Keratinocyte (primary cell): ENCODE results near the gene FKBP1A. TPM values are rescaled to one million over a fixed set of nuclear protein-coding genes. Genes with fewer than 3 reads are reported as not detected.
A peak's percentile ranks its signal among the peaks of the same experiment; 100 is the strongest.

Experiments used
- DNase-seq: peaks from one replicate; pipeline ENCODE4 v3.0.0-alpha.2; 2011; ENCODE audit warnings: low read depth, missing footprints, low spot score
- FAIRE-seq: peaks from 2 replicates; lab custom pipeline; 2011; peaks lifted over from hg19 to GRCh38; lab: Jason Lieb, UNC
- H2AFZ ChIP-seq: 2 replicates; pipeline ENCODE4 v1.6.0; 2012; ENCODE audit warnings: low read length, control low read depth, inconsistent platforms; ENCODE audit not compliant: control insufficient read depth
- H3K27ac ChIP-seq: 2 replicates; pipeline ENCODE4 v1.5.1; 2011; ENCODE audit warnings: low read length; ENCODE audit not compliant: control insufficient read depth, insufficient read depth
- H3K27me3 ChIP-seq: 3 replicates; pipeline ENCODE4 v1.6.0; 2011; ENCODE audit warnings: low read length; ENCODE audit not compliant: control insufficient read depth, insufficient read depth; ENCODE audit errors: extremely low read depth
- H3K36me3 ChIP-seq, 2 experiments: 2 replicates in 1 of 2; 3 replicates in 1 of 2; pipeline ENCODE4 v1.5.1; 2011; ENCODE audit warnings: low read length in 2 of 2, mild to moderate bottlenecking in 1 of 2; ENCODE audit not compliant: control insufficient read depth in 2 of 2, insufficient read depth in 2 of 2; ENCODE audit errors: extremely low read depth in 1 of 2
- H3K4me1 ChIP-seq: 3 replicates; pipeline ENCODE4 v1.5.1; 2011; ENCODE audit warnings: low read length; ENCODE audit not compliant: control insufficient read depth, insufficient read depth; ENCODE audit errors: extremely low read depth
- H3K4me2 ChIP-seq: 3 replicates; pipeline ENCODE4 v1.6.0; 2011; ENCODE audit warnings: low read depth, low read length; ENCODE audit not compliant: control insufficient read depth, insufficient read depth; ENCODE audit errors: extremely low read depth
- H3K4me3 ChIP-seq, 3 experiments: fragments of 200-600 bp in 1 of 3; sonication (generic) in 1 of 3; 2 replicates in 2 of 3; 3 replicates in 1 of 3; pipeline ENCODE4 v1.5.1; 2011 to 2016; ENCODE audit warnings: low read length in 3 of 3, mild to moderate bottlenecking in 3 of 3, control low read depth in 2 of 3, inconsistent platforms in 1 of 3, low read depth in 1 of 3, mixed read lengths in 1 of 3, mixed run types in 1 of 3, moderate library complexity in 1 of 3; ENCODE audit not compliant: control insufficient read depth in 2 of 3, insufficient read depth in 2 of 3; ENCODE audit errors: extremely low read depth in 1 of 3
- H3K79me2 ChIP-seq: 2 replicates; pipeline ENCODE4 v1.6.0; 2012; ENCODE audit warnings: low read length; ENCODE audit not compliant: control insufficient read depth, insufficient read depth
- H3K9ac ChIP-seq: 3 replicates; pipeline ENCODE4 v1.6.0; 2011; ENCODE audit warnings: low read length; ENCODE audit not compliant: control insufficient read depth, insufficient read depth; ENCODE audit errors: extremely low read depth
- H3K9me1 ChIP-seq: 3 replicates; pipeline ENCODE4 v1.6.0; 2011; ENCODE audit warnings: low read length; ENCODE audit not compliant: control insufficient read depth, insufficient read depth; ENCODE audit errors: extremely low read depth
- H3K9me3 ChIP-seq: 2 replicates; pipeline ENCODE4 v1.5.1; 2012; ENCODE audit warnings: low read depth, low read length; ENCODE audit not compliant: control insufficient read depth
- H4K20me1 ChIP-seq: 3 replicates; pipeline ENCODE4 v1.6.0; 2011; ENCODE audit warnings: low read length; ENCODE audit not compliant: control insufficient read depth, insufficient read depth; ENCODE audit errors: extremely low read depth
- EZH2 ChIP-seq: IDR thresholded peaks from one replicate; pipeline ENCODE4 v1.6.1; 2012; ENCODE audit warnings: inconsistent platforms, mild to moderate bottlenecking, low read length, moderate library complexity
- dilution Hi-C: fragments of 300-500 bp; cut with MboI; formaldehyde crosslinking; loops from one replicate; pipeline ENCODE4 v1.7.0; 2020; ENCODE audit warnings: low sequenced_read_pairs; ENCODE audit not compliant: extremely low pct_ligation_motif_present
- polyA plus RNA-seq, 5 experiments: library from polyadenylated mRNA; depleted of rRNA in 3 of 5; stranded (reverse) in 3 of 5; stranded (forward) in 1 of 5; unstranded in 1 of 5; fragments of >200 nt; gene quantifications; 1 replicate in 1 of 5; 2 replicates in 3 of 5; 3 replicates in 1 of 5; pipeline versions ENCODE4 v1.2.1 to v1.2.3, GENCODE V29; 2011 to 2012; ENCODE audit warnings: missing spikeins in 2 of 5, low read depth in 1 of 5, low replicate concordance in 1 of 5
- TF ChIP-seq, protein P1 (sequence below), 3 experiments: IDR thresholded peaks in 1 of 3; conservative IDR thresholded peaks in 1 of 3; optimal IDR thresholded peaks in 1 of 3; 2 replicates in 2 of 3; 3 replicates in 1 of 3; pipeline versions ENCODE3 to v1.5.1; 2011; ENCODE audit warnings: low read length in 3 of 3, mild to moderate bottlenecking in 3 of 3, moderate library complexity in 2 of 3, control low read depth in 1 of 3, inconsistent platforms in 1 of 3; ENCODE audit not compliant: insufficient read depth in 2 of 3; ENCODE audit errors: extremely low read depth in 1 of 3

Gene FKBP1A
- polyA plus RNA-seq, 1 donor (not counting 4 experiments of a cell fraction or from before 2014, with no cell fraction given), result 1,010 TPM

DNA sequence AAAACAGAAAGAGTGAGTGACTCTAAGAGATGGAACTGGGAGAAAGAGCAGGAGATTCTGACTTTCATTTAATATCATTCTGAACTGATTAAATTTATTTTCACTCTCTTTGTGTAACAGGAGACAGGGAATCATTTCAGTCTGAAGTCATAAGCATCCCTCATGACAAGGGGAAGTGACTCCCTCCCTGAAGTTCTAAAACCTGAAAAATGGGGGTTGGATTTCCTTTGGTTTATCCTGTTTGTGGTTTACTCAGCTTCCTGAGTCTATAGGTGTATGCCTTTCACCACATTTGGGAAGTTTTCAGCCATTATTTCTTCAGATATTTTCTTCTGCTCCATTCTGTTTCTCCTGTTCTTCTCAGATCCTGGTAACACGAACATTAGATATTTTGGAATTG, 3.4 kb upstream of the FKBP1A start:
- H3K9ac ChIP-seq, result no peak overlapping the region
- H3K79me2 ChIP-seq, result peaks cover 16% of the 10 kb centered on the region
- FAIRE-seq, result no peak
- peaks cover 0 to under 1% of the 10 kb centered on the region in 2 experiments for H3K36me3 ChIP-seq
- DNase-seq, result no peak
- TF ChIP-seq, protein P1, sequence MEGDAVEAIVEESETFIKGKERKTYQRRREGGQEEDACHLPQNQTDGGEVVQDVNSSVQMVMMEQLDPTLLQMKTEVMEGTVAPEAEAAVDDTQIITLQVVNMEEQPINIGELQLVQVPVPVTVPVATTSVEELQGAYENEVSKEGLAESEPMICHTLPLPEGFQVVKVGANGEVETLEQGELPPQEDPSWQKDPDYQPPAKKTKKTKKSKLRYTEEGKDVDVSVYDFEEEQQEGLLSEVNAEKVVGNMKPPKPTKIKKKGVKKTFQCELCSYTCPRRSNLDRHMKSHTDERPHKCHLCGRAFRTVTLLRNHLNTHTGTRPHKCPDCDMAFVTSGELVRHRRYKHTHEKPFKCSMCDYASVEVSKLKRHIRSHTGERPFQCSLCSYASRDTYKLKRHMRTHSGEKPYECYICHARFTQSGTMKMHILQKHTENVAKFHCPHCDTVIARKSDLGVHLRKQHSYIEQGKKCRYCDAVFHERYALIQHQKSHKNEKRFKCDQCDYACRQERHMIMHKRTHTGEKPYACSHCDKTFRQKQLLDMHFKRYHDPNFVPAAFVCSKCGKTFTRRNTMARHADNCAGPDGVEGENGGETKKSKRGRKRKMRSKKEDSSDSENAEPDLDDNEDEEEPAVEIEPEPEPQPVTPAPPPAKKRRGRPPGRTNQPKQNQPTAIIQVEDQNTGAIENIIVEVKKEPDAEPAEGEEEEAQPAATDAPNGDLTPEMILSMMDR (optimal IDR thresholded peaks at IDR 0.05 in 1 of 3, IDR thresholded peaks at IDR 0.05 in 1 of 3, conservative IDR thresholded peaks at IDR 0.05 in 1 of 3; ENCODE audit: extremely low read depth in 1 of 3, insufficient read depth in 2 of 3, low read length in 3 of 3), result no peak
- no peak for TF ChIP-seq EZH2
- H3K9me3 ChIP-seq, result no peaks in the 10 kb centered on the region
- H4K20me1 ChIP-seq, result peaks cover 3% of the 10 kb centered on the region
- no peak overlapping the region for H3K4me3 ChIP-seq
- H3K27me3 ChIP-seq, result no peaks in the 10 kb centered on the region
- peak overlapping the region; percentile 8 for H3K4me2 ChIP-seq
- peaks cover under 1% of the 10 kb centered on the region for H3K9me1 ChIP-seq
- no peak overlapping the region for H3K27ac ChIP-seq
- H2AFZ ChIP-seq, result peak overlapping the region; percentile 7
- peaks cover 44% of the 10 kb centered on the region for H3K4me1 ChIP-seq
- dilution Hi-C loops, result no loop called here

DNA sequence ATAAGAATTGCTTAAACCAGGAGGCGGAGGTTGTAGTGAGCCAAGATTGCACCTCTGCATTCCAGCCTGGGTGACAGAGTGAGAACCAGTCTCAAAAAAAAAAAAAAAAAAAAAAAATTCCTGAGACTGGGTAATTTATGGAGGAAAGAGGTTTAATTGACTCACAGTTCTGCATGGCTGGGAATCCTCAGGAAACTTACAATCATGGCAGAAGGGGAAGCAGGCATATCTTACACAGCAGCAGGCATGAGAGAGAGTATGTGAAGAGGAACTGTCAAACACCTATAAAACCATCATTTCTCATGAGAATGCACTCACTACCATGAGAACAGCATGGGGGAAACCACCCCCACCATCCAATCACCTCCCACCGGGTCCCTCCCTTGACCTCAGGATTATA, 1.8 kb upstream of the FKBP1A start:
- Histone ChIP-seq H3K4me2 (no peak overlapping the region), H3K36me3 (peaks cover 7 to 9% of the 10 kb centered on the region in 2 experiments), H3K4me1 (peaks cover 44% of the 10 kb centered on the region), H3K27ac (no peak overlapping the region), H4K20me1 (peaks cover 17% of the 10 kb centered on the region), H3K9ac (no peak overlapping the region), H3K79me2 (peaks cover 31% of the 10 kb centered on the region), H3K4me3 (no peak overlapping the region), H2AFZ (no peak overlapping the region), H3K9me1 (peaks cover 8% of the 10 kb centered on the region), H3K9me3 (no peaks in the 10 kb centered on the region), H3K27me3 (no peaks in the 10 kb centered on the region)
- FAIRE-seq (no peak), DNase-seq (no peak)
- dilution Hi-C loops, result no loop called here
- no peak for TF ChIP-seq EZH2
- TF ChIP-seq, protein P1 (optimal IDR thresholded peaks at IDR 0.05 in 1 of 3, IDR thresholded peaks at IDR 0.05 in 1 of 3, conservative IDR thresholded peaks at IDR 0.05 in 1 of 3; ENCODE audit: extremely low read depth in 1 of 3, insufficient read depth in 2 of 3, low read length in 3 of 3), result no peak
